Sigmoid colon (tissue), 7 donors: ENCODE measurements around the gene MEGF6. TPM values are rescaled to one million over a fixed set of nuclear protein-coding genes. Genes with fewer than 3 reads are reported as not detected.

Source experiments
- DNase-seq: peaks from one replicate; pipeline ENCODE4 v3.0.0-alpha.2; 2019
- H3K27ac ChIP-seq, 4 donors: fragments of 200-600 bp; sonication (generic); one replicate each; pipeline ENCODE4 v1.5.1; 2016 to 2019; ENCODE audit warnings: mild to moderate bottlenecking in 1 of 4
- H3K27me3 ChIP-seq, 3 donors: fragments of 200-600 bp; sonication (generic); one replicate each; pipeline ENCODE4 v1.5.1; 2019; ENCODE audit warnings: mild to moderate bottlenecking in 1 of 3
- H3K36me3 ChIP-seq, 4 donors: fragments of 200-600 bp; sonication (generic); one replicate each; pipeline ENCODE4 v1.5.1; 2016 to 2019
- H3K4me1 ChIP-seq, 4 donors: fragments of 200-600 bp; sonication (generic); one replicate each; pipeline ENCODE4 v1.5.1; 2017 to 2019
- H3K4me3 ChIP-seq, 4 donors: fragments of 200-600 bp; sonication (generic); one replicate each; pipeline ENCODE4 v1.5.1; 2017 to 2019; ENCODE audit warnings: mild to moderate bottlenecking in 2 of 4, moderate library complexity in 1 of 4
- H3K9me3 ChIP-seq, 4 donors: fragments of 200-600 bp in 3 of 4; sonication (generic) in 3 of 4; one replicate each; pipeline versions ENCODE4 v1.5.1 to v1.6.1; 2013 to 2019
- CTCF ChIP-seq, 4 experiments: fragments of 450-650 bp in 3 of 4; fragments of 200-600 bp in 1 of 4; IDR thresholded peaks; one replicate each; pipeline ENCODE4 v1.5.1; 2016 to 2019; ENCODE audit warnings: antibody characterized with exemption in 4 of 4, mild to moderate bottlenecking in 3 of 4, moderate library complexity in 2 of 4
- EP300 ChIP-seq, 4 donors: sonication (generic); formaldehyde crosslinking; IDR thresholded peaks; one replicate each; pipeline ENCODE4 v1.6.1; 2017; ENCODE audit warnings: antibody characterized with exemption in 4 of 4
- POLR2A ChIP-seq, 2 donors: fragments of 450-650 bp; IDR thresholded peaks; one replicate each; pipeline ENCODE4 v1.6.1; 2016; ENCODE audit warnings: antibody characterized with exemption in 2 of 2, mild to moderate bottlenecking in 2 of 2, moderate library complexity in 2 of 2
- POLR2AphosphoS5 ChIP-seq, 4 donors: sonication (generic); formaldehyde crosslinking; IDR thresholded peaks; one replicate each; pipeline ENCODE4 v1.6.1; 2017; ENCODE audit warnings: antibody characterized with exemption in 4 of 4
- WGBS, 2 donors: extraction: QIAGEN DNeasy Blood & Tissue Kit; methylation state at CpG; one replicate each; pipeline ENCODE4 v1.1.7; 2013; 5-methylcytosine and 5-hydroxymethylcytosine counted together
- intact Hi-C: fragments of 100-400 bp; cut with DNase I; formaldehyde crosslinking; loops from one replicate; pipeline ENCODE4 v1.15.1; 2023
- polyA plus RNA-seq, 3 donors: library from polyadenylated mRNA; stranded (reverse); fragments of 200-250 nt; gene quantifications; one replicate each; pipeline ENCODE4 v1.2.3, GENCODE V29; 2013
- total RNA-seq, 4 donors: library from RNA; depleted of rRNA; stranded (reverse); fragments of >200 nt; gene quantifications; one replicate each; pipeline ENCODE4 v1.1.0, GENCODE V29; 2016
- donor health status: healthy with polysubstance abuse.
- donor health status: Bipolar disorder and iron deficiency.
- donor health status: healthy.

MEGF6 gene
- total and polyA plus RNA-seq, 7 donors = 2.4 to 31.9 (median 7.8) TPM; not detected in 1

DNA sequence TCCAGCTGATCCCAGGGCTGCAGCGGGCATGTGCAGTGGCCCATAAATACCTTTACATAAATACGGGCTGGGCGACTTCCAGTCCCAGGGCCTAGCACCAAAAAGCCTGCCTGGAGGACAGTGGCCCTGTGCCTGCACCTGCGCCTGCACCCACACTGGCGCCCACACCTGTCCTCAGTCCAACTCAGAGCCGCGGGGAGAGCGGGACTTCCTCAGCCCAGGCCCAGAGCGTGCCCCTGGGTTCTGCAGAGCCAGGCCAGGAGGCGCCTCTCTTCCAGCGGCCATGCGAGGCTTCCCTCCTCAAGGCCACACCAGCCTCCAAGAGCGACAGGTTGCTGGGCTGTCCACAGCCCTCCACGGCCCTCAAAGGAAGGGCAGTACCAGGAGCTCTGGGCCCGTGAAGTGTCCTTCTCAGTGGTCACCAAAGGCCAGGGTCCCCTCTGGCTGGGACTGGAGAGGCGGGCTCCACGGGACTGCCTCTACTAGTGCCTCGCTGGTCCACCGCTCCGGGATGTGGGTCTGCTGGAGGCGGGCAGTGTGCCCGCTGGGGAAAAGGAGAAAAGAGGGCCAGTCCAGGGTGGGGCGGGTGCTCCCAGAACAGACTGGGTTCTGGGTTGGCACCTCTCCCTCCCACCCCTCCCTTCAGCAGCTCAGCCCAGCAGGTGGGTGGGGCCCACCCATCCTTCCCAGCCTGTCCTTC lies 121.1 kb downstream of the MEGF6 start:
- H3K27ac ChIP-seq = no peak overlapping the region
- intact Hi-C loops = loop anchor here (5.0 kb wide), 1 partner anchor 232 kb away; no protein-coding TSS in a partner anchor

DNA sequence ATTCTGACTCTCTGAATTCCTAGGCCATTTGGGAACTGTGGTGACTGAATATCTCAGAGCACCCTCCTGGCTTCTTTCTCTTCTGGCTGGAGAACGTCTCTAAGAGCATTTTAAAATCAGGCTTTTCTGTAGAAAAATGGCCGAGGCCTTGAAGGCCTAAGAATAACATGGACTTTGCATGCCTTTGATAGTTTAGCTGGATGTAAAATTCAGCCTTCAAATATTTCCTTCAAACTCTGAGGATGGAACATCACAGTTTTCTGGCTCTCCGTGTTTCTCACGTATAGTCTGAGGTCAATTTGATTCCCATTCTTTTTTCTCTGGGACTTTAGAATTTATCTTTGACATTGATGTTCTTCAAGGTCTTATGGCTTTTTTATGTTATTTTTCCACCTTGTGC lies 122.9 kb downstream of the MEGF6 start:
- no peaks in the 10 kb centered on the region for H3K9me3 ChIP-seq
- H3K36me3 ChIP-seq = no peaks in the 10 kb centered on the region
- H3K27ac ChIP-seq = no peak overlapping the region
- no peak for DNase-seq
- WGBS, 2 donors = 95 to 97% methylated on average over 4 of the region's 4 CpGs
- intact Hi-C loops = no loop called here
- H3K4me1 ChIP-seq = peaks cover 0 to 9% (median 7%) of the 10 kb centered on the region in 4 donors
- peaks cover 0 to 15% (median 4%) of the 10 kb centered on the region in 3 donors for H3K27me3 ChIP-seq
- H3K4me3 ChIP-seq = no peak overlapping the region
- no peak for TF ChIP-seq CTCF (IDR thresholded peaks at IDR 0.05)
- TF ChIP-seq POLR2AphosphoS5 (IDR thresholded peaks at IDR 0.05) = no peak
- TF ChIP-seq EP300 (IDR thresholded peaks at IDR 0.05) = no peak
- no peak for TF ChIP-seq POLR2A (IDR thresholded peaks at IDR 0.05)

More for the DNA sequence above, 121.1 kb downstream of the MEGF6 start:
- peaks cover 0 to 9% (median 0%) of the 10 kb centered on the region in 3 donors for H3K27me3 ChIP-seq
- H3K9me3 ChIP-seq = no peaks in the 10 kb centered on the region
- peaks cover 0 to 9% (median 7%) of the 10 kb centered on the region in 4 donors for H3K4me1 ChIP-seq
- no peaks in the 10 kb centered on the region for H3K36me3 ChIP-seq
- no peak for DNase-seq
- no peak overlapping the region for H3K4me3 ChIP-seq
- TF ChIP-seq POLR2A (IDR thresholded peaks at IDR 0.05) (no peak), CTCF (IDR thresholded peaks at IDR 0.05) (no peak), POLR2AphosphoS5 (IDR thresholded peaks at IDR 0.05) (no peak), EP300 (IDR thresholded peaks at IDR 0.05) (no peak)
- 80 to 93% methylated on average over 23 of the region's 23 CpGs for WGBS, 2 donors

DNA sequence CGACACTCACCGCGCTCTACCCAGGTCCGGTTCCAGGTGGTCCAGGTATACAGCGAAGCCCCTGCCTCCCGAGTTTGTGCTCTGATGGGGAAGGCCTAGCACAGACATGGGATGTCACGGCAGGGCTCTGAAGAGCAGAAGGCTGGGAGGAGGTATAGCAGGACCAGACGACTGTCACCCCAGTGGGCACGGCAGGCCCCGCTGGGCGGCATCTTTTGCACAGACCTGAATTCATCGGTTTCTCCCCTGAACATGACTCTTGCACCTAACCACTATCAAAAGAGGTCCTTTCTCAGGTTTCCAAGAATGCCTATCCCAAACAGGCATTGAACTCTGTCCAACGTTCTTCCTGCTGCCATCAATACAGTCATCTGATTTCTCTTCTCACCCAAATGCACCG lies 126.3 kb downstream of the MEGF6 start:
- no peak overlapping the region for H3K4me3 ChIP-seq
- peaks cover 0 to 25% (median 14%) of the 10 kb centered on the region in 3 donors for H3K27me3 ChIP-seq
- TF ChIP-seq EP300 (IDR thresholded peaks at IDR 0.05) (no peak), POLR2A (IDR thresholded peaks at IDR 0.05) (no peak), POLR2AphosphoS5 (IDR thresholded peaks at IDR 0.05) (no peak), CTCF (IDR thresholded peaks at IDR 0.05) (no peak)
- no peaks in the 10 kb centered on the region for H3K36me3 ChIP-seq
- H3K9me3 ChIP-seq = no peaks in the 10 kb centered on the region
- 92 to 93% methylated on average over 14 of the region's 14 CpGs for WGBS, 2 donors
- DNase-seq = no peak
- H3K4me1 ChIP-seq = no peaks in the 10 kb centered on the region
- intact Hi-C loops = no loop called here
- no peak overlapping the region for H3K27ac ChIP-seq

GRCh38 chr1:3483801-3484444 lies 127.4 kb downstream of the MEGF6 start:
- Histone ChIP-seq H3K4me3 (no peak overlapping the region), H3K27ac (no peak overlapping the region), H3K9me3 (no peaks in the 10 kb centered on the region), H3K27me3 (peaks cover 0 to 25% (median 14%) of the 10 kb centered on the region in 3 donors), H3K36me3 (no peaks in the 10 kb centered on the region), H3K4me1 (no peaks in the 10 kb centered on the region)
- DNase-seq = no peak
- intact Hi-C loops = no loop called here
- WGBS, 2 donors = 29 to 51% methylated on average over 31 of the region's 31 CpGs
- TF ChIP-seq POLR2A (IDR thresholded peaks at IDR 0.05) = no peak
- TF ChIP-seq CTCF (IDR thresholded peaks at IDR 0.05) = peak; percentile 17 to 78 (median 62)
- TF ChIP-seq EP300 (IDR thresholded peaks at IDR 0.05) = no peak
